Kidney epithelial cell (primary cell): ENCODE measurements around the gene RRP12. TPM values are rescaled to one million over a fixed set of nuclear protein-coding genes. Genes with fewer than 3 reads are reported as not detected.

Experiments used
- DNase-seq: peaks from one replicate; pipeline ENCODE4 v3.0.0-alpha.2; 2010; ENCODE audit warnings: low read depth
- H3K27me3 ChIP-seq: 2 replicates; pipeline ENCODE4 v1.6.0; 2011; ENCODE audit warnings: low read length; ENCODE audit not compliant: control insufficient read depth, insufficient read depth
- H3K36me3 ChIP-seq: 2 replicates; pipeline ENCODE4 v1.5.1; 2011; ENCODE audit warnings: low read length; ENCODE audit not compliant: control insufficient read depth, insufficient read depth
- H3K4me3 ChIP-seq: 2 replicates; pipeline ENCODE4 v1.5.1; 2011; ENCODE audit warnings: low read depth, mild to moderate bottlenecking, control low read depth, low read length
- CTCF ChIP-seq: IDR thresholded peaks from 2 replicates; pipeline ENCODE4 v1.5.1; 2011; ENCODE audit warnings: mild to moderate bottlenecking, moderate library complexity, low read length, control low read depth, inconsistent platforms; ENCODE audit not compliant: insufficient read depth, poor library complexity, severe bottlenecking
- total RNA-seq: library from RNA; depleted of rRNA; stranded (reverse); fragments of >200 nt; gene quantifications from 2 replicates; pipeline ENCODE4 v1.2.3, GENCODE V29; 2015

The RRP12 gene
- total RNA-seq, 1 donor from 2014 or later, result 42.6 TPM

- Histone ChIP-seq H3K27me3 (no peaks in the 10 kb centered on the region), H3K36me3 (no peaks in the 10 kb centered on the region), H3K4me3 (no peak overlapping the region)
- TF ChIP-seq CTCF, result no peak
- no peak for DNase-seq
Measured at GRCh38 chr10:97307866-97308780, 93.0 kb downstream of the RRP12 start.

DNA sequence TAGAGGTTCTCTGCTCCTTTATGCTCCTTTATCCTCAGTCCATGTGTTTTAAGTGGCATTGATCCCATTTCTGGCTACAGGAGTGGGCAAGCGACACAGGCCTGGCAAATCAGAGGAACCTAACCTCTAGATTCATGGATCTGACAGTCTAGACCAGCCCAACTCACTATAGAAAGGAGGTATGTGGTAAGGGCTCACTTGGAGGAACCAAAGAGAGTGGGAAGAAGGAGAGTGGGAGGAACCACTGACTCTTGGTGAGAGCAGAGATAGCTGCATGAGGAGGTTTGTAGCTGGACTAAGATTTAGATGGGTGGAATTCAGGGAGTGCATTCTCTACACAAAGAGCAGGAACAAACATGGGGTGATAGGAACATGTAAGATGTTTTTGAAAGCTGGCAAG lies 93.7 kb downstream of the RRP12 start:
- TF ChIP-seq CTCF, result no peak
- no peak for DNase-seq
- no peak overlapping the region for H3K4me3 ChIP-seq
- H3K27me3 ChIP-seq, result no peaks in the 10 kb centered on the region
- no peaks in the 10 kb centered on the region for H3K36me3 ChIP-seq

Other genes with a start within 250 kb of the RRP12 start
- gene SLIT1, start 215.4 kb downstream of the RRP12 start, total RNA-seq, result 0.07 and 0.17 TPM in 2 replicates
- gene ARHGAP19, start 108.7 kb downstream of the RRP12 start, total RNA-seq, result 5.3 and 5.4 TPM in 2 replicates
- gene FRAT1, start 82.1 kb downstream of the RRP12 start, total RNA-seq, result 2.4 and 2.6 TPM in 2 replicates
- 10.7 and 13.6 TPM in 2 replicates for gene FRAT2, start 66.6 kb downstream of the RRP12 start, total RNA-seq
- 350 and 356 TPM in 2 replicates for gene PGAM1, start 24.9 kb upstream of the RRP12 start, total RNA-seq
- 43.2 and 48.9 TPM in 2 replicates for gene EXOSC1, start 44.7 kb upstream of the RRP12 start, total RNA-seq
- 42.4 and 46.8 TPM in 2 replicates for gene ZDHHC16, start 44.8 kb upstream of the RRP12 start, total RNA-seq
- gene MMS19, start 97.1 kb upstream of the RRP12 start, total RNA-seq, result 85.2 and 111 TPM in 2 replicates
- 32.5 and 44.4 TPM in 2 replicates for gene UBTD1, start 97.6 kb upstream of the RRP12 start, total RNA-seq
- 0.08 TPM in 1 of 2 replicates, not detected in the other for gene ANKRD2, start 171.4 kb upstream of the RRP12 start, total RNA-seq
- 3.4 and 5.1 TPM in 2 replicates for gene HOGA1, start 183.0 kb upstream of the RRP12 start, total RNA-seq
- not detected in 2 replicates for gene C10orf62, start 188.4 kb upstream of the RRP12 start, total RNA-seq
- gene MORN4, start 232.2 kb upstream of the RRP12 start, total RNA-seq, result 11.2 and 12.4 TPM in 2 replicates
- gene PI4K2A, start 239.3 kb upstream of the RRP12 start, total RNA-seq, result 37.6 and 38.3 TPM in 2 replicates